K562 (cell line): ENCODE results near the gene LSS. TPM values are rescaled to one million over a fixed set of nuclear protein-coding genes. Genes with fewer than 3 reads are reported as not detected.
A peak's percentile ranks its signal among the peaks of the same experiment; 100 is the strongest.

Source experiments
- ATAC-seq: fragments of 200-7000 bp; cut with Tn5 transposase; 3 replicates; pipeline ENCODE4 v1.9.1; 2020; ENCODE audit warnings: moderate library complexity
- BruUV-seq: library from RNA; stranded (reverse); fragments of 400-500 nt; replicated peaks from 2 replicates; lab custom pipeline; 2021; lab: Mats Ljungman, UMichigan
- CTCF ChIA-PET: fragments of 300-600 bp; formaldehyde crosslinking; extraction: SDS; loops from one replicate; lab custom pipeline; 2021; ENCODE audit warnings: low intra/inter-chr PET ratio; lab: Yijun Ruan, JAX
- POLR2A ChIA-PET: fragments of 300-600, 350-650 bp; sonication (Branson Sonifier 250); formaldehyde crosslinking; extraction: SDS; loops from one replicate; lab custom pipeline; 2021; ENCODE audit warnings: antibody characterized with exemption, inconsistent platforms; lab: Yijun Ruan, JAX
- DNase-seq, 4 experiments: peaks; one replicate each; pipeline versions ENCODE4 v3.0.0 to v3.0.0-alpha.2; 2011 to 2018; ENCODE audit warnings: low spot score in 3 of 4, mixed read lengths in 3 of 4; ENCODE audit errors: extremely low read depth in 1 of 4
- FAIRE-seq: peaks from 2 replicates; lab custom pipeline; 2011; peaks lifted over from hg19 to GRCh38; lab: Jason Lieb, UNC
- H2AFZ ChIP-seq: 2 replicates; pipeline ENCODE4 v1.6.0; 2011; ENCODE audit warnings: low read depth, low read length, control low read depth, inconsistent platforms
- H3K27ac ChIP-seq: fragments of 200-600 bp; 3 replicates; pipeline ENCODE4 v1.8.0; 2011; ENCODE audit warnings: low read depth, mild to moderate bottlenecking, control low read depth, inconsistent platforms, low read length, moderate library complexity, mixed read lengths; ENCODE audit errors: extremely low read depth
- H3K27me3 ChIP-seq, 2 experiments: fragments of 300-600 bp in 1 of 2; 2 replicates in 1 of 2; 3 replicates in 1 of 2; pipeline versions ENCODE4 v1.6.0 to v1.8.0; 2011; ENCODE audit warnings: inconsistent platforms in 2 of 2, low read length in 2 of 2, mild to moderate bottlenecking in 1 of 2, mixed read lengths in 1 of 2, moderate library complexity in 1 of 2; ENCODE audit not compliant: control insufficient read depth in 2 of 2, insufficient read depth in 2 of 2
- H3K36me3 ChIP-seq: fragments of 300-600 bp; 3 replicates; pipeline ENCODE4 v1.8.0; 2011; ENCODE audit warnings: mild to moderate bottlenecking, low read length, inconsistent platforms; ENCODE audit not compliant: control insufficient read depth, insufficient read depth
- H3K4me1 ChIP-seq, 2 experiments: fragments of 200-600 bp in 1 of 2; replicated peaks in 1 of 2; 2 replicates in 1 of 2; 3 replicates in 1 of 2; pipeline versions ENCODE4 v1.5.1 to v1.8.0; 2011; ENCODE audit warnings: inconsistent platforms in 2 of 2, low read length in 2 of 2, mild to moderate bottlenecking in 1 of 2, mixed read lengths in 1 of 2, moderate library complexity in 1 of 2; ENCODE audit not compliant: control insufficient read depth in 2 of 2, insufficient read depth in 2 of 2
- H3K4me2 ChIP-seq: 2 replicates; pipeline ENCODE4 v1.6.1; 2011; ENCODE audit warnings: low read length, control low read depth, inconsistent platforms, mixed read lengths; ENCODE audit not compliant: insufficient read depth
- H3K4me3 ChIP-seq: fragments of 200-600 bp; sonication (generic), shearing (Covaris generic); 2 replicates; pipeline ENCODE4 v1.5.1; 2016; ENCODE audit warnings: control low read depth, inconsistent platforms
- H3K79me2 ChIP-seq: fragments of 200-600 bp; 3 replicates; pipeline ENCODE4 v1.8.0; 2011; ENCODE audit warnings: low read length, inconsistent platforms; ENCODE audit not compliant: control insufficient read depth, insufficient read depth
- H3K9ac ChIP-seq, 2 experiments: 2 replicates each; pipeline versions ENCODE4 v1.6.0 to v1.6.1; 2011; ENCODE audit warnings: low read depth in 2 of 2, low read length in 2 of 2, control low read depth in 1 of 2, inconsistent platforms in 1 of 2, mild to moderate bottlenecking in 1 of 2, mixed read lengths in 1 of 2; ENCODE audit not compliant: insufficient read depth in 1 of 2
- H3K9me1 ChIP-seq: one replicate; pipeline ENCODE4 v1.6.0; 2011; ENCODE audit warnings: inconsistent platforms, mild to moderate bottlenecking, low read length, moderate library complexity; ENCODE audit not compliant: control insufficient read depth, insufficient read depth
- H3K9me3 ChIP-seq: replicated peaks from 2 replicates; pipeline ENCODE4 v1.5.1; 2011; ENCODE audit warnings: low read depth, low read length, inconsistent platforms; ENCODE audit not compliant: control insufficient read depth, insufficient read depth
- H4K20me1 ChIP-seq: replicated peaks from 2 replicates; pipeline ENCODE4 v1.6.1; 2011; ENCODE audit warnings: low read length, inconsistent platforms, mixed read lengths; ENCODE audit not compliant: control insufficient read depth, insufficient read depth
- KLF16 ChIP-seq: IDR thresholded peaks from 2 replicates; pipeline ENCODE4 v1.6.1; 2016; ENCODE audit warnings: antibody characterized with exemption
- MAFF ChIP-seq: IDR thresholded peaks from 2 replicates; pipeline ENCODE4 v1.6.1; 2012; ENCODE audit warnings: low read length, improper control_type of control experiment
- MEF2A ChIP-seq: IDR thresholded peaks from 2 replicates; pipeline ENCODE4 v1.6.1; 2011; ENCODE audit warnings: low read depth, mild to moderate bottlenecking, low read length, moderate library complexity; ENCODE audit not compliant: control insufficient read depth
- POLR2G ChIP-seq: fragments of 200-400 bp; formaldehyde crosslinking; IDR thresholded peaks from 2 replicates; pipeline ENCODE4 v1.6.1; 2017; ENCODE audit warnings: low read depth, mild to moderate bottlenecking, antibody characterized with exemption, low read length, moderate library complexity
- RCOR1 ChIP-seq, 2 experiments: IDR thresholded peaks; 2 replicates each; pipeline ENCODE4 v1.6.1; 2012; ENCODE audit warnings: low read depth in 2 of 2, low read length in 2 of 2, borderline replicate concordance in 1 of 2, improper control_type of control experiment in 1 of 2
- ZFP36 ChIP-seq: fragments of 150-350 bp; IDR thresholded peaks from 2 replicates; pipeline ENCODE4 v1.6.1; 2018; ENCODE audit warnings: low read length, low read depth; ENCODE audit not compliant: partially characterized antibody
- ZMIZ1 ChIP-seq, 2 experiments: fragments of 150-350 bp in 1 of 2; IDR thresholded peaks; 2 replicates each; pipeline ENCODE4 v1.6.1; 2012 to 2016; ENCODE audit warnings: low read depth in 2 of 2, low read length in 2 of 2, mild to moderate bottlenecking in 1 of 2, moderate library complexity in 1 of 2
- ZNF589 ChIP-seq: fragments of 200-800 bp; sonication (Bioruptor generic); IDR thresholded peaks from 2 replicates; pipeline ENCODE4 v1.6.1; 2016; ENCODE audit warnings: low read depth, missing genetic modification characterization, missing compliant biosample characterization
- WGBS: fragments of 100-300 bp; shearing (Covaris generic); methylation state at CpG from one replicate; pipeline ENCODE4 v1.1.6; 2016; ENCODE audit warnings: low coverage, mixed read lengths; ENCODE audit not compliant: insufficient coverage; ENCODE audit errors: missing lambda C conversion rate; 5-methylcytosine and 5-hydroxymethylcytosine counted together
- in situ Hi-C: fragments of 300-500 bp; cut with MboI; formaldehyde crosslinking; loops from 4 replicates; pipeline ENCODE4 v1.15.0; 2018; ENCODE audit warnings: inconsistent platforms, mixed read lengths
- intact Hi-C: fragments of 100-400 bp; cut with micrococcal nuclease; formaldehyde crosslinking; loops from 2 replicates; pipeline ENCODE4 v1.14.2; 2022
- polyA plus RNA-seq, 8 experiments: library from polyadenylated mRNA; depleted of rRNA in 4 of 8; stranded (reverse) in 5 of 8; unstranded in 3 of 8; fragments of >200 nt; fragmentation: Nextera tagmentation in 2 of 8; fragmentation: Illumina TruSeq in 1 of 8; extraction: Ambion mirVana in 2 of 8; extraction: Trizol in 1 of 8; gene quantifications; 2 replicates each; pipeline versions ENCODE4 v1.2.1 to v1.2.3, GENCODE V29; 2011 to 2014; ENCODE audit warnings: inconsistent platforms in 1 of 8, missing spikeins in 1 of 8
- total RNA-seq, 7 experiments: library from RNA; depleted of rRNA in 6 of 7; stranded (reverse); fragments of >200 nt in 6 of 7; fragmentation: Illumina TruSeq in 2 of 7; extraction: Trizol in 2 of 7; gene quantifications; 2 replicates each; pipeline versions ENCODE4 v1.2.1 to v1.2.3, GENCODE V29; 2011 to 2021; ENCODE audit warnings: low replicate concordance in 1 of 7

Gene LSS
- total and polyA plus RNA-seq, 9 of the 15 experiments (the other 6 are each of a cell fraction or from before 2014, with no cell fraction given), result 2.2 to 89.5 (median 37.4) TPM

- peak; percentile 68 for FAIRE-seq
Measured at GRCh38 chr21:46211786-46212720, 16.5 kb downstream of the LSS start.

GRCh38 chr21:46211376-46211775 lies 17.2 kb downstream of the LSS start:
- no peak overlapping the region for H2AFZ ChIP-seq
- no peaks in the 10 kb centered on the region for H3K9me3 ChIP-seq
- 84% methylated on average over 7 of the region's 7 CpGs for WGBS
- FAIRE-seq, result no peak
- DNase-seq, result no peak
- no peak overlapping the region for H3K9ac ChIP-seq
- in situ Hi-C loops (no loop called here), intact Hi-C loops (loop anchor here (2.0 kb wide), 1 partner anchor 59 kb away; no protein-coding TSS in a partner anchor)
- H3K27me3 ChIP-seq, result no peaks in the 10 kb centered on the region
- peaks cover 93% of the 10 kb centered on the region; the same call in 2 of the 3 replicates for H3K36me3 ChIP-seq
- H3K4me1 ChIP-seq, result peaks cover 0 to 32% of the 10 kb centered on the region in 2 experiments; a peak in 1 of 5 replicates
- ATAC-seq, result no peak
- no TSS peak for BruUV-seq
- CTCF ChIA-PET, result no interaction called here
- H3K79me2 ChIP-seq, result no peaks in the 10 kb centered on the region
- no peaks in the 10 kb centered on the region; the same call in 1 of the 2 replicates for H4K20me1 ChIP-seq
- POLR2A ChIA-PET, result no interaction called here
- H3K27ac ChIP-seq, result no peak overlapping the region
- no peak overlapping the region for H3K4me3 ChIP-seq
- no peak overlapping the region for H3K4me2 ChIP-seq
- no peaks in the 10 kb centered on the region for H3K9me1 ChIP-seq
- TF ChIP-seq KLF16 (no peak), ZMIZ1 (IDR thresholded peaks at IDR 0.05; ENCODE audit: low read depth in 2 of 2, low read length in 2 of 2) (no peak), ZFP36 (no peak), MEF2A (no peak), MAFF (no peak)

More at GRCh38 chr21:46211786-46212720, 16.5 kb downstream of the LSS start:
- H3K27me3 ChIP-seq, result no peaks in the 10 kb centered on the region
- H3K79me2 ChIP-seq, result no peaks in the 10 kb centered on the region
- H3K4me3 ChIP-seq, result no peak overlapping the region
- ATAC-seq, result no peak
- POLR2A ChIA-PET, result no interaction called here
- peaks cover 0 to 32% of the 10 kb centered on the region in 2 experiments; a peak in 1 of 5 replicates for H3K4me1 ChIP-seq
- CTCF ChIA-PET, result interaction anchor here (0.5 kb wide), 1 partner anchor 72 kb away, joined by 5 read pairs; no protein-coding TSS in a partner anchor
- in situ Hi-C loops, result no loop called here
- H3K9me1 ChIP-seq, result no peaks in the 10 kb centered on the region
- 75% methylated on average over 22 of the region's 23 CpGs for WGBS
- H3K9ac ChIP-seq, result peak overlapping the region in 1 of 2 experiments; percentile 70; a peak in 2 of 4 replicates
- no peak overlapping the region for H3K4me2 ChIP-seq
- intact Hi-C loops, result loop anchor here (2.0 kb wide), 1 partner anchor 59 kb away; no protein-coding TSS in a partner anchor
- TF ChIP-seq RCOR1 (IDR thresholded peaks at IDR 0.05; ENCODE audit: borderline replicate concordance in 1 of 2, low read depth in 2 of 2, low read length in 2 of 2) (no peak), POLR2G (0 out of 2 replicates have a peak, but pooled peaks have one; percentile 14), ZNF589 (CRISPR knock-in tag) (no peak)
- no TSS peak for BruUV-seq
- H2AFZ ChIP-seq, result no peak overlapping the region
- no peaks in the 10 kb centered on the region for H3K9me3 ChIP-seq
- H3K27ac ChIP-seq, result no peak overlapping the region
- H3K36me3 ChIP-seq, result peaks cover 89% of the 10 kb centered on the region; the same call in 2 of the 3 replicates
- H4K20me1 ChIP-seq, result no peaks in the 10 kb centered on the region; the same call in 1 of the 2 replicates
- no peak for DNase-seq
